Activated CD4-positive, CD25-positive, alpha-beta regulatory T cell treated with anti-CD3 and anti-CD28 coated beads, Interleukin-2, amount 50 U/mL, for 72 hours (primary cell): ENCODE measurements around the gene RAB6D.
"Not testable (repeated sequence)": the region's sequence is repeated elsewhere in the genome, so short reads cannot be mapped to it uniquely, and the experiment has no call there.

Experiments
- DNase-seq: peaks from one replicate; pipeline ENCODE4 v3.0.0; 2021

Gene RAB6D

DNA sequence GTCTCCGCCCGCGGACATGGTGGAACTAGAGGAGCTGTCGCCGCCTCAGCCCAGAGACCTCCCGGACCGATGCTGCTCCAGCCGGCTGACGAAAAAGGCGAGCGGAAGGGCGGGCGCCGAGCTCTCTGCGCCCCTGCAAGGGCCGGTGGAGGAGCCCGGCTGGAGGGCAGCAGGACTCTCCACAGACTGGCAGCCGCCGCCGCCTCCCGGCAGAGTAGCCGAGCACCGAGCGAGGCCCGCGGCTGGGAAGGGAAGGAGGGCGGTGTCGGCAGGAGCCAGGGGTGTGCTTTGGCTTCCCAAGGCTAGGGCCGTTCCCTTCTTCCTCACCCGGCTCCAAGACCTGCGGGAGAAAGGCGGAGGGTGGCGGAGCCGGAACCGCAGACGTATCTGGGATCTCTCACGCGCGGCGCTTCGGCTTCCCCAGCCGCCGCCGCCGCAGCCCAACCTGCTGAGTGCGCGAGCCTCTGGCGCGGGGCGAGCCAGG is at the start of gene RAB6D:
TSS of gene RAB6D (minus strand) at position 466 of the 484 bp plus-strand sequence. CDS start at position 18, 448 bp downstream.
- not testable (repeated sequence) for DNase-seq

DNA sequence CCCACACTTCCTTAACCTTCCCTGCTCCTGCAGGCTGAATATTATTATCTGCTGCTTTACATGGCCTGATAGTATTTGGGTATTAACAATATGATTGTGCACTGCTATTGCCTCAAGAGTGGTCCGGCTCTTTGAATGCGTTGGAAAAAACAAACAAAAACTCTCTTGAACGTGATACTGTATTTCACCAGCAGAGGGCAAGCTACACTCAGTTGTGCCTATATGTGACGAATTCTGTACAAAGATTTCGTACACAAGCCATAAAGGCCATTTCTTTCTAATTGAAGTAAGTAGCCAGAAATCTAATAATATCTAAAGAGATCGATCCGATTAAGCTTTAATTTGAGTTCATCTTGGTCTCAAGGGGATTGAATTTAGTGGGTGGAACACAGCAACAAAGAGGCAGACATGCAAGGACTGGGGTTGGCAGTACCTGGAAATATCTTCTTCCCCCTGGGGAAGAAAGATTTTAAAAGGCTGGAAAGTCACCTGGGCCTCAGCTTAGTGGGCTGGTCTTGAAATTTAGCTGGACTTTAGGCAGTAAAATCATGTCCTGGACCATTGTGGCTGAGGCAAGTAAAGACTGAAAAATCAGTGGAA is 49.3 kb upstream of the RAB6D start:
- no peak for DNase-seq

DNA sequence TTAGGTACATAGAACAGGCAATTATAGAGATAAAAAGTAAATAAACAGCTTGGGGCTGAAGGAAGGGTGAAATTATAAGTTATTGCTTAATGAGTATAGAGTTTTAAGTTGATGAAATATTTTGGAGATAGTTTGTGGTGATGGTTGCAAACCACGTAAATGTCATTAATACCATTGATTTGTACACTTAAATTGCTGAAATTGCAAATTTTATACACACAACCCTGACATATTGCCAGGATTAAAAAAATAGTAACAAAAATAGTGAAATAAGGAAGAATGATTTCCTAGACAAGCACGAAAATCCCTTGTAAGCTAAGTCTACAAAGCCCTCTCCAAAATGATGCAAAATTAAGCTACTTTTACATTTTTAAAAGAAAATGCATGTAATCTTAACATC is 46.2 kb upstream of the RAB6D start:
- no peak for DNase-seq

DNA sequence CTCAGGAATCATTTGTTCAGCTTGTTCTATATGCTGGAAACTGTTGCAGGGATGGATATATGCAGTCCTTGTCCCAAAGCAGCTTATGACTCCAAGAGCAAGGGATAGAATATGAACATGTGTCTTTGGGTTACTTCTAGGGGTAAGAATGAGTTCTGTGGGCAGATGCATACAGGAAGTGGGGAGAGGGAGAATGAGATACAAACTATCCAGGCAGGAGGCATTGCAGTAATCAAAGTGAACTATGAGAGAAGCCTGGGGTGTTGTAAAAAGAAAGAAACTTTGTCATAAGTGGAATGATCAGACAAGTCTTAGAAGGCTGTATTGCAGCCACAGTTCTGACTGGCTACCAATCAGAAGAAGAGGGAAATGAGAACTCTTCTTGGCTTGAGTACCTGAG is 44.8 kb upstream of the RAB6D start:
- DNase-seq, result no peak

DNA sequence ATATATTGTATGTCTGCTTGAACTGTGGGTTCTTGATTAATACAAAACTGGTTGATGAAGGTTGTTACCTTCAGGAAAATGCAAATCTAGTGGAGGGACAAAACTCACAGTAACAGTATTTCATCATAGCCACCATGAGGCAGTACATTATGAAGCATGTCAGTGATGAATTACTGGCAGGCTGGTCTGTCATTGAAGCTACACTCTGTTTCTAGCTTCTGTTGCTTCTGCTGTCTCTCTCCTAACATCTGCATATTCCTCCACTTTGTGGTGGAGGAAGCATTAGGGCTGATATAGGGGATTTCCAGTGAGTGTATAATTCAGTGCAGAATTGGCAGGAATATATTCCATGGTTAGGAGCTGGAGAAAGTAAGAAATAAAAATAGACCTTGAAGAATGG is 44.2 kb upstream of the RAB6D start:
- DNase-seq, result no peak

DNA sequence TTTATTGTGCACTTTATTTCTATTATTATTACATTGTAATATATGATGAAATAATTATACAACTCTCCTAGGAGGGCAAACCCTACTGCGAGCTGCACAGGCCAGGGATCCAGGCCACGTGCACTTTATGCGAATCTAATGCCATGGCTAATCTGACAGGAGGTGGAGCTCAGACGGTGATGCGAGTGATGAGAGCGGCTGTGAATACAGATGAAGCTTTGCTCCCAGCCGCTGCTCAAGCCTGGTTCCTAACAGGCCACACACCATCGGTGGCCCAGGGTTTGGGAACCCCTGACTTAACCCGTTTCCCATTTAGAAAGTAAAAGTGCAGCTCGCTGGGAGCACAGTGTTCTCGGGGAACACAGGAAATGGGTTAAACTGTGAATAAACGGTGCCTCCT is 40.8 kb upstream of the RAB6D start:
- no peak for DNase-seq

DNA sequence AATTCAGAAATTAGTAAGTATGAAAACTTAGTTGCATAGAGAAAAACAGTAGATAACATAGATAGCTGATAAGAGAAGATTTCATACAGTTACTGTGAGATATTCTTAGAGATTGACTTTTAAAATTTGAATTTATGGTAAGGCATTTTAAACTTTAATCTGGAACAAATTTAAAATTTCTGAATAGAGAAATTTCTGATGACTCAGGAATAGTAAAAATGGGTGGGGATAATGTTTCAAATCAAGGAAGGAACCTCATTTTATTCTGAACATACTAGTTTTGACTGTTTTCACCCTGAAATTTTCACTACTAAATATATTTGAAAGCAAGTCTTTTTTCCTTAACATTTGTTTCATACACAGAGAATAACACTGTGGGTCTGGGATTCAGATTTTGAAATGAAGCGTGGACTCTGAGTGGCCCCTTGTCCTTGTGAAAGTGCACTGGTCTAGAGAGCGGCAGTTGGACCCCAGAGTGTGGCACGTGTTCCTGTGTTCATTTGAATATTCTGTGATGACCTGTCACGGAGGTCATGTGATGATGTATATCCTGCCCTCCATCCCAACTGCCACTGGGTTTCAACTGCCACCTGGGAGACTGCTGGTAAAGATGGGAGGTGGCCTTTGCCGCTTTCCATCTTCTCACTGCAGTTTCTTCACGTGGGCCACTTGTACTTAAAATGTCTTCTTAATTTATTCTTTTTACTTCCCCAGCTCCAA is 38.5 kb upstream of the RAB6D start:
- DNase-seq, result no peak

DNA sequence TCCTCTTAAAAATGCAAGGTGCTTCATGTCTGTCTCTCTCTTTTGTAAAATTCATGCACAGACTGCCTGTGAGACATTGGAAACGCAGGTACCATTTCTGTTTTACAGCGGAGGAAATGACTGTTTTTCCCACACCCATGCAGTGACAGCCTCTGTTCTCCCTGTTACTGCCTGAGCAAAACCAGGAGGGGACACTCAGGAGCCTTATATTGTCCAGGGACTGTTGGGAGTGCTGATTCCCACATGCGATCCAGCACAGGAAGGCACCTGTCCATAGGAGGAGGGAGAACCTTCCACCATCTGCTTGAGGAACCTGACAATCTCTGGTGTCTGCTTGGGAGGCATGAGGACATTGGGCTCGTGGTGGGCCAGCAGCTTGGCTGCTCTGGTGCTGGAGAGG is 36.9 kb upstream of the RAB6D start:
- no peak for DNase-seq

DNA sequence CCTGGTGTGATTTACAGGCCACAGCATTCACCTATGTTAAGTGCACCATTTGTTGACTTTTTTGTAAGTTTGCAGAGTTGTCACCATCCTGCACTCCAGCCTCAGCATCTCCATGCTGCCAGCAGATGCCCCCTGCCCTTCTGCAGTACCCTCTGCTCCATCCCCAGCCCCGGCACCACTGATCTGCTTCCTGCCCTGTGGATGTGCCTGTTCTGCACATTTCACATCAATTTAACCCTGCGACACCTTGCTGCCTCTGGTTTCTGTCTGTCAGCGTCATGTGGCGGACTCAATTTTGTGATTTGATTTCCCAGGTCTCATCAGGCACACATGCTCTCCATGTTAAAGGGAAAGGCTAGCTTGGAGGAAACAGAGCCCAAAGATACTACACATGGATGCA is 36.5 kb upstream of the RAB6D start:
- not testable (repeated sequence) for DNase-seq

DNA sequence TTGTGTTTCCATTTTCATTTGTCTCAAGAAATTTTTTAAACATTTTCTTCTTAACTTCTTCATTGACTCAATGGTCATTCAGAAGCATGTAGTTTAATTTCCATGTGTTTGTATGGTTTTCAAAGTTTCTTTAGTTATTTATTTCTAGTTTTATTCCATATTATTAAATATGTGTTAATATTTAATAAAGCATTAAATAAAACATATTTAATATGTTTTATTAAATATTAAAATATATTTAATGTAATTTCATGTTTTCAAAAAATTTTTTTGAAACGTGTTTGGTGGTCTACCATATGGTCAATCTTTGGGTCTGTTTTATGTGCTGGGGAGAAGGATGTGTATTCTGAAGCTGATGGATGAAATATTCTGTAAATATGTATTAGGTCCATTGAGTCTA is 32.2 kb upstream of the RAB6D start:
- not testable (repeated sequence) for DNase-seq

DNA sequence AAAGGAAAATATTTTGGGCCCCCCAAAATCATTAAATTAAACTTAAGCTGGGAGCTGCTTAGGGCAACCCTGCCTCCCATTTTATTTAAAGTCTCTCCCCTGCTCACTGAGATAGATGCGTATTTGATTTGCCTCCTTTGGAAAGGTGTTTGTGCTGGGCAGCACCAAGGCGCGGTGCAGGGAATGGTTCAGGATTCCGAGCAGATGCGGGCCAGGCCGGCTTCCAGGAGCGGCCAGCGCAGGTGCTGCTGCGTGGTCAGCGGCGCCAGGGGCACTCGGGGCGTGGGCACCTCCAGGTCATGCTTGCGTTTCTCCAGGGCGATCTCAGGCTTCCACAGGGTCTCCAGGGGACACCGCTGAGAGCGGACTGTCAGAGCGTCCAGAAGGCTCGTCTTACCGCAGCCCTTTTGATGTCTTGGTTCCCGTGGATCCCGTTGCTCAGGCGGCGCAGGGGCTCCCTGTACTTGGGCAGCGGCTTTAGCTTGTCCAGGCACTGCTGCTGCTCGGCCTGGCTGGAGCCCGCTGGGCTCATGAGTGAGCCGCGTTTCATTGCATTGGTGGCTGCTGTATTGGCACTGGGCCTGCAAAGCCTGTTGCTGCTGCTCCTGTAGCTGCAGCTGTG is 31.2 kb upstream of the RAB6D start:
- not testable (repeated sequence) for DNase-seq

DNA sequence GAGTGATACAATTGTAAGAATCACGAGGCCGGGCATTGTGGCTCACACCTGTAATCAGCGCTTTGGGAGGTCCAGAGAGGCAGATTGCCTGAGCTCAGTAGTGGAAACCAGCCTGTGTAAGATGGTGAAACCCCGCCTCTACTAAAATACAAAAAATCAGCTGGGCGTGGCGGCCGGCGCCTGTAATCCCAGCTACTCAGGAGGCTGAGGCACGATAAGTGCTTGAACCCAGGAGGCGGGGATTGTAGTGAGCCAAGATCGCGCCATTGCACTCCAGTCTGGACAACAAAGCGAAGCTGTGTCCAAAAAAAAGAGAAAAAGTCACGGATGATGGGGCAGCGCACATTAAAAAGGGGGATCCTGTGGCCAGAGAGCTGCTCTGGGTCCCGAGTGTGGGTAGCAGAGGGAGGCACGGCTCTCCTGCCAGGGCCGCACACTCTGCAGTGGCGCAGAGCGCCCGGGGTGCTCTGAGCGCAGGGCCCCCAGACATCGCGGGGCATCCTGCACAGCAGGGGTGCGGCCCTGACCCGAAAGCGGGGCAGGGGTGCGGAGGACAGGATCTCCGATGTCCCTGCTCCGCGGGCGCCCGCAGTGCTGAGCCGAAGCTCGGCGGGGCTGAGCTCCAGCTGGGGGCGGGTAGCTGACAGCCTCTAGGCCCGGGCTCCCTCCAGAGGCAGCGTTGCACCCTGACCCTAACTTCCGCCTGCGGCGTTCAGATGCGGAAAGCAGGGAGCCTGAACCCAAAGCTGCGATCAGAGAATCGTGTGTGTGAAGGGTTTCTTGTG is 30.4 kb upstream of the RAB6D start:
- DNase-seq, result no peak

DNA sequence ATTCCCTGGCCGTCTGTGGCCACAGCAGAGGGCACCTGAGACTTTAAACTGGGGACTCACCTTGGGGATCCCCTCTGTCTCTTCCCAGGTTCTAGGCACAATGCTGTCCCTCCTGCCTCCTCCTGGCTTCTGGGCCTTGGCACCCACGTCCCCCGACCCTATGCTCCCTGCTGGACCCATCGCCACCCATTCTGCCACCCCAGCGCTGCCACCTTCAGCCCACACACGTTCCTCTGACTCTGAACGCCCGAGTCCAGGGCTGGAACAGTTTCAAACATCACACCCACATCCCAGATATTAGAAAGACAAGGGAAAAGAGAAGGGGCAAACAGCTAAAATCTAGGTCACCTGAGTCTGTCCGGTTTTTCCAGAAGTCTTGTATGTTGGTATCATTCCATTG is 28.0 kb upstream of the RAB6D start:
- not testable (repeated sequence) for DNase-seq

DNA sequence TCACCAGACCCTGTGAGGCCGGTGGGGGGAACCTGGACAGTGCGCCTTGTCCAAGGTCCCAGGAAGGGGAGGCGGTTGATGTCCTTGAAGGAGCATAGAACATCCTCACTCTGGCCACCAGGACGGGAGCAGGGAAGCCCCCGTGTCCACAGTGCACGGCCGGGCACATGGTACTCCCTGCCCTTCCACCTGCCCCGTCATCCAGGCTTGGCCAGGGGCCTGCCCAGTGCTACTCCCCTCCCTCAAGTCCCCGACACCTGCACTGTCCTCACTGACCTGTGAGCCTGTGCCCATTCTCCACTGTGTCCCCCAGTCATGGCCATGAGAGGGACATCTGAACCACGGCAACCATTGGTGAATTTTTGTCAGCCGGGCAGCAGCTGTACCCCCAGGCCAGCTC is 27.5 kb upstream of the RAB6D start:
- DNase-seq, result not testable (repeated sequence)

DNA sequence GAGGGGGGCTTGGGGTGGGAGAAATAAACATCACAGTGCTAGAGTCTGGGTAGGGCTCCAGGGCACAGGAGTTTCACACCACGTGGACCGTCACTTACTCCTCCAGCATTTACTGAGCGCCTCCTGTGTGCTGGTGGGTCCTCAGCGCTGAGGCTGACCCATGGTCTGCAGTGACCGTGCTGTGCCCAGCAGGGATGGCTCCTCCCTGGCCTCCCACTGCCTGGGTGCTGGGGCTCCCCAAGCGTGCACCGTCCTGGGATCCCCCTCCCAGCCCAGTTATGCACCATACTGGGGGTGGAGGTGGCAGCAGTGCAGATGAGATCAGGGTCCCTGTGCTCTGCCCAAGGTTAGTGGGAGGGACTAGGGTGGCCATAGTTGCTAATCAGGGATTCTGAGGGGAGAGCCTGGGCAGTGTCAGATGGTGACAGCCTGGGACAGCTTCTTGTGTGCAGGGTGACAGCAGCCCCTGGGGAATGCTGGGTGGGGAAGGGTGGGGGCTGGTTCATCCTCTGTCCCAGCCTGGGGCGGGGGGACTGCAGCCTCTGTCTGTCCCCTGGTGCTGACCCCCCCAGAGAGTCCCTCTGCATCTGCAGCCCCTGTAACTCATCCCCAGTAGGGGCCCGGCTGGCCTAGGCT is 26.6 kb upstream of the RAB6D start:
- not testable (repeated sequence) for DNase-seq

DNA sequence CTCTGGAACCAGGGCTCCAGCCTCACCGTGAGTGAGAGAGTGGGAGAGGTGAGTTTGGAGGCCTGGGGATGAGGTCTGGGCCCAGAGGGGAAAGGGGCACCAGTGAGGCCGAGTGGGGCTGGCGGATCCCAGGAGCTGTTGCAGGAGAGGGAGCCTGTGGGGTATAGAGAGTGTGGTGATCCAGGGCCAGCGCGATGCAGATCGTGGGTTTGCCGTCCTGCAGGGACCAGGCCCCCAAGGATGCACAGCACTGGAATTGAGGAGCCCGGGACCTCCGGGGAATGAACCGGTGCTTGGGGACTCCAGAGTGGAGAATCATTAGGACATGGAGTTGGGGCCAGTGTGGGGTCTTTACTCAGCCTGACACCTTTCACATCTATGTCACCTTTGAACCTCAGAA is 25.7 kb upstream of the RAB6D start:
- DNase-seq, result no peak

DNA sequence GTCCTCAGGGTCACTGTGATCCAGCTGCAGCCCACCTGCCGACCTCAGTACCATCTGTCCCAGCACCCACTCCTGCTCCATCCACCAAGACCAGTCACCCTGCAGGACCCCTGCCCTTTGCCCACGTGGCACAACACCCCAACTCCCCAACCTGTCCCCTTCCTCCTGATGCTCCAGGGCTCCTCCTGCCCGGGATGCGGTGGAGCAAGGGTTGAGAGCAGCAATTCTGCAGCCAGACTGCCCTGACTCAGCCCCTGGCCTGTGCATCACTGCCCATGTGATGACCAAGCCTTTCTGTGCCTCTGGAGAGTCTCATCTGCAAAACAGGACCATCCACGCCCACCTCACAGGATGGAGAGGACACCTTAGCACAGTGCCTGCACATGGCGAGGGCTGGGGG is 24.9 kb upstream of the RAB6D start:
- not testable (repeated sequence) for DNase-seq

DNA sequence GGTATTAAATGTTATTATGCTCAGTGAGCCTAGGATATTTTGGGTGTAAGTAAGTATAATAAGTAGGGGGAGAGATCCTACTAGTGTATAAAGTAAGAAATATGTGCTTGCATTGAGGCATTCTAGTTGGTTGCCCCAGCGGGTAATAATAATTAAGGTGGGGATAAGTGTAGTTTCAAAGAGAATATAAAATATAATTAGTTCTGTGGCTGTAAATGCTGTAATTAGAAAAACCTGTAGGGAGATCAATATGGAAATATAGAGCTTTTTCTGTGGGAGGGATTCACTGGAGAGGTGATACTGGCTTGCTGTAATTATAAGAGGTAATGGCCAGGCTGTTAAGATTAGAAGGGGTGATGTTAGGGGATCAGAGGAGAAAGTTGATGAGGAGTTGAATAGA is 9.1 kb upstream of the RAB6D start:
- DNase-seq, result not testable (repeated sequence)

DNA sequence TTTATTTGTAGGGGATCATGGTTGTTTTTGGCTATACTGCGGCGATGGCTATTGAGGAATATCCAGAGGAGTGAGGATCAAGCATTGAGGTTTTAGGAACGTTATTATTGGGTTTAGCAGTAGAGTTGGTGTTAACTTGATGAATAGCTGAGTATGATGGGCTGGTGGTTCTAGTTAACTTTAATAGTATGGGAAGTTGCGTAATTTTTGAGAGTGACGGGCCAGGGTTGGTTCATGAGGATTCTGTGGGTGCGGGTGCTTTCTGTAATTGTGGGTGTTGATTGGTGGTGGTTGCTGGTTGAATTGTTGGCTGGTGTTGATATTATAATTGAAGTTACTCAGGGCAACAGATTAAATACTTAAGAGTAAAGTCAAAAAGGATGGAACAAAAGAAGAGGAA is 6.0 kb upstream of the RAB6D start:
- DNase-seq, result no peak

DNA sequence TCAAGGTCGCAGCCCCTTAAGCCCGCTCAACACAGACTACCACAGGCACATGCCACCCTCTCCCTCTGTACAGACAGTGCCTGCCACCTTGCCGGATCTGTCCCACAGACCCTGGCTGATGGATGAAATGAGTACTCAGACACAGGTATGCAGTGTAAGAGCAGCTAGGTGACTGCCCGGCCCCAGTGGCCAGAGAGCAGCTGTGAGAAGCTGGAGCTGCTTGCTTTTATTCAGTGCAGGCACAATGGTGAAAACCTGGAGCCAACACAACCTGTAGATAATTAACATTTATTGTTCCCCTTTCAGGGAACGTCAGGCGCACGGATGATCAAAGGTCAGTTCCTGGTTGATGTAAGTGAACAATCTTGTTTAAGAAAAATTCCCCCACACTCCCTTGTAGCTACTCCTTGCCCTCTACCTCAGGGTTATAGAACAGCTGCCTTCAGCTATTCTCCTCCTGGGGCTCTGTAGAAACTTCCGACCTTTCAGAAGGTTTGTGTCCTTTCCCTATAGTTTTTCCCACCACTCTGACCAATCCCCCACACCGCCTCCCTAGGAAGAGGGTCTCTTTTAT is 4.6 kb upstream of the RAB6D start:
- not testable (repeated sequence) for DNase-seq

DNA sequence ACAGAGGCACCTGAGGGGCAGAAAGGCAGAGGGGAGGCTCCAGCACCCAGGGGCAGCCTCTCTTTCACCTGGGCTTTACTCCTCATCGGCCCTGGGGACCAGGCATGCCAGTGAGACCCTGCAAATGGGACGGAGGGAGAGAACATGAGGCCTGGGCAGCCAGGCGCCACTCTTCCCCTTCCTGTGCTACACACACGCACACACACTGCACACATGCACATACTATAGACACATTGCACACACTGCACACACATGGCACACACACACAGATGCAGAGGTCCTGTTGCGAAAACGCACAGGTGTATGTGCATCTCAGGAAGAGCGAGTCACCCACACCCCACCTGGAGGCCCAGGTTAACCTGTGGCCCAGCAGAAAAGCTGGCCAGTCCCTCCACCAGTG is 3.4 kb upstream of the RAB6D start:
- no peak for DNase-seq

DNA sequence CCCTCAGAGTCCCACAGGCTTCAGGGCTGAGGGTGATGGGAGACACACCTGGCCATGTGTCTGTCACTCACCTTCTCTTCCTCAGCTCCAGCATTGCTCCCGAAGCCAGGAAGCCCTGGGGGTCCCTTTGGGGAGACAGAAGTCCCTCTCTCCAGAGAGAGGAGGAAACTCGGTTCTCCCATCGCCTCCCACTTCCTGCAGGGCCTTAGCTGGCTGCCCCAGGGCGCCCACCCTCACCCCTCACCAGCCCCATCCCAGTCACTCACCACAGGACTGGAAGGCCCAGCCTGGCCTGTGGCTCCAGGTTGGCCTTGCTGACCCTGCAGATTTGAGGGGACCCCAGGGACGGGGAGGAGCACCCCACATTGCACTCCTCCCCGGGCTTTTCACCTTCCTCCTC is 2.7 kb upstream of the RAB6D start:
- DNase-seq, result no peak

DNA sequence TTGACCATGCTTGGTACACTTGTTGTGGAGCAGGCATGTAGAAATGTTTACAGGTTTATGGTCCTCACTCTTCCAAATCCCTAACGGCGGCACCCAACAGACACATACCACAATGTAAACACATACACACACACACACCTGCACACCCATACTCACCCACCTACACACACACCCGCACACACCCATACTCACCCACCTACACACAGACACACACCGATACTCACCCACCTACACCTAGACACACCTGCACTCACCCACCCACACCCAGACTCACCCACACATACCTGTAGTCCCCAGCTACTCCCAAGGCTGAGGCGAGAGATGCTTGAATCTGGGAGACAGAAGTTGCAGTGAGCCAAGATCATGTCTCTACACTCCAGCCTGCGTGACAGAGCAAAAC is 1.5 kb upstream of the RAB6D start:
- no peak for DNase-seq
